Erythroblast (primary cell): ENCODE measurements around the gene MARK3.
"Not testable (repeated sequence)": the region's sequence is repeated elsewhere in the genome, so short reads cannot be mapped to it uniquely, and the experiment has no call there.

Source experiments
- DNase-seq, 2 experiments: peaks; one replicate each; lab custom pipeline; 2025; lab: John Stamatoyannopoulos, UW
- GATA1 ChIP-seq: IDR thresholded peaks from 2 replicates; pipeline ENCODE4 v1.6.1; 2011; ENCODE audit warnings: low read depth, mild to moderate bottlenecking, control low read depth, low read length, moderate library complexity
- POLR2A ChIP-seq: IDR thresholded peaks from 2 replicates; pipeline ENCODE4 v1.6.1; 2011; ENCODE audit warnings: mild to moderate bottlenecking, low read length

MARK3 gene

GRCh38 chr14:103503296-103503695 is 118.1 kb downstream of the MARK3 start:
- TF ChIP-seq GATA1 = no peak
- TF ChIP-seq POLR2A = no peak
- DNase-seq = no peak

GRCh38 chr14:103504991-103505565 is 119.9 kb downstream of the MARK3 start:
- DNase-seq = no peak
- TF ChIP-seq GATA1 (no peak), POLR2A (no peak)

GRCh38 chr14:103507751-103508150 is 122.5 kb downstream of the MARK3 start:
- TF ChIP-seq POLR2A = no peak
- no peak for TF ChIP-seq GATA1
- no peak for DNase-seq

GRCh38 chr14:103508521-103509329 is 123.5 kb downstream of the MARK3 start:
- no peak for TF ChIP-seq GATA1
- TF ChIP-seq POLR2A = no peak
- DNase-seq = no peak

- no peak for TF ChIP-seq POLR2A
- no peak for TF ChIP-seq GATA1
- no peak for DNase-seq
These were observed 124.9 kb downstream of the MARK3 start for GRCh38 chr14:103509864-103510723.

GRCh38 chr14:103510724-103511693 is 125.8 kb downstream of the MARK3 start:
- TF ChIP-seq GATA1 = no peak
- TF ChIP-seq POLR2A = no peak
- no peak for DNase-seq

- DNase-seq = not testable (repeated sequence)
These were observed 127.0 kb downstream of the MARK3 start for GRCh38 chr14:103512180-103512579.

- DNase-seq = peak; percentile 50 to 61
- TF ChIP-seq POLR2A = no peak
- TF ChIP-seq GATA1 = no peak
These were observed 127.7 kb downstream of the MARK3 start for GRCh38 chr14:103512701-103513611.

GRCh38 chr14:103514596-103515421 is 129.6 kb downstream of the MARK3 start:
- DNase-seq = no peak
- TF ChIP-seq POLR2A (no peak), GATA1 (no peak)

GRCh38 chr14:103516426-103517173 is 131.4 kb downstream of the MARK3 start:
- TF ChIP-seq GATA1 = no peak
- TF ChIP-seq POLR2A = no peak
- no peak for DNase-seq

- DNase-seq = no peak
- TF ChIP-seq GATA1 (no peak), POLR2A (no peak)
These were observed 132.0 kb downstream of the MARK3 start for GRCh38 chr14:103517174-103517566.
